ENCODE data around the gene AHSG. TPM values are rescaled to one million over a fixed set of nuclear protein-coding genes. Genes with fewer than 3 reads are reported as not detected.
A peak's percentile ranks its signal among the peaks of the same experiment; 100 is the strongest.

Gene AHSG
- total and polyA plus RNA-seq, 2 experiments from 2014 or later: 0.10 to 0.18 TPM

GRCh38 chr3:186639778-186640472 is 27.1 kb downstream of the AHSG start, which contains the start of gene FETUB (continued):
- TF ChIP-seq EZH2phosphoT487 (IDR thresholded peaks at IDR 0.05; ENCODE audit: unreplicated experiment): no peak
- no peak for TF ChIP-seq STAT1 (IDR thresholded peaks at IDR 0.05; ENCODE audit: unreplicated experiment)
- TF ChIP-seq, protein P1, sequence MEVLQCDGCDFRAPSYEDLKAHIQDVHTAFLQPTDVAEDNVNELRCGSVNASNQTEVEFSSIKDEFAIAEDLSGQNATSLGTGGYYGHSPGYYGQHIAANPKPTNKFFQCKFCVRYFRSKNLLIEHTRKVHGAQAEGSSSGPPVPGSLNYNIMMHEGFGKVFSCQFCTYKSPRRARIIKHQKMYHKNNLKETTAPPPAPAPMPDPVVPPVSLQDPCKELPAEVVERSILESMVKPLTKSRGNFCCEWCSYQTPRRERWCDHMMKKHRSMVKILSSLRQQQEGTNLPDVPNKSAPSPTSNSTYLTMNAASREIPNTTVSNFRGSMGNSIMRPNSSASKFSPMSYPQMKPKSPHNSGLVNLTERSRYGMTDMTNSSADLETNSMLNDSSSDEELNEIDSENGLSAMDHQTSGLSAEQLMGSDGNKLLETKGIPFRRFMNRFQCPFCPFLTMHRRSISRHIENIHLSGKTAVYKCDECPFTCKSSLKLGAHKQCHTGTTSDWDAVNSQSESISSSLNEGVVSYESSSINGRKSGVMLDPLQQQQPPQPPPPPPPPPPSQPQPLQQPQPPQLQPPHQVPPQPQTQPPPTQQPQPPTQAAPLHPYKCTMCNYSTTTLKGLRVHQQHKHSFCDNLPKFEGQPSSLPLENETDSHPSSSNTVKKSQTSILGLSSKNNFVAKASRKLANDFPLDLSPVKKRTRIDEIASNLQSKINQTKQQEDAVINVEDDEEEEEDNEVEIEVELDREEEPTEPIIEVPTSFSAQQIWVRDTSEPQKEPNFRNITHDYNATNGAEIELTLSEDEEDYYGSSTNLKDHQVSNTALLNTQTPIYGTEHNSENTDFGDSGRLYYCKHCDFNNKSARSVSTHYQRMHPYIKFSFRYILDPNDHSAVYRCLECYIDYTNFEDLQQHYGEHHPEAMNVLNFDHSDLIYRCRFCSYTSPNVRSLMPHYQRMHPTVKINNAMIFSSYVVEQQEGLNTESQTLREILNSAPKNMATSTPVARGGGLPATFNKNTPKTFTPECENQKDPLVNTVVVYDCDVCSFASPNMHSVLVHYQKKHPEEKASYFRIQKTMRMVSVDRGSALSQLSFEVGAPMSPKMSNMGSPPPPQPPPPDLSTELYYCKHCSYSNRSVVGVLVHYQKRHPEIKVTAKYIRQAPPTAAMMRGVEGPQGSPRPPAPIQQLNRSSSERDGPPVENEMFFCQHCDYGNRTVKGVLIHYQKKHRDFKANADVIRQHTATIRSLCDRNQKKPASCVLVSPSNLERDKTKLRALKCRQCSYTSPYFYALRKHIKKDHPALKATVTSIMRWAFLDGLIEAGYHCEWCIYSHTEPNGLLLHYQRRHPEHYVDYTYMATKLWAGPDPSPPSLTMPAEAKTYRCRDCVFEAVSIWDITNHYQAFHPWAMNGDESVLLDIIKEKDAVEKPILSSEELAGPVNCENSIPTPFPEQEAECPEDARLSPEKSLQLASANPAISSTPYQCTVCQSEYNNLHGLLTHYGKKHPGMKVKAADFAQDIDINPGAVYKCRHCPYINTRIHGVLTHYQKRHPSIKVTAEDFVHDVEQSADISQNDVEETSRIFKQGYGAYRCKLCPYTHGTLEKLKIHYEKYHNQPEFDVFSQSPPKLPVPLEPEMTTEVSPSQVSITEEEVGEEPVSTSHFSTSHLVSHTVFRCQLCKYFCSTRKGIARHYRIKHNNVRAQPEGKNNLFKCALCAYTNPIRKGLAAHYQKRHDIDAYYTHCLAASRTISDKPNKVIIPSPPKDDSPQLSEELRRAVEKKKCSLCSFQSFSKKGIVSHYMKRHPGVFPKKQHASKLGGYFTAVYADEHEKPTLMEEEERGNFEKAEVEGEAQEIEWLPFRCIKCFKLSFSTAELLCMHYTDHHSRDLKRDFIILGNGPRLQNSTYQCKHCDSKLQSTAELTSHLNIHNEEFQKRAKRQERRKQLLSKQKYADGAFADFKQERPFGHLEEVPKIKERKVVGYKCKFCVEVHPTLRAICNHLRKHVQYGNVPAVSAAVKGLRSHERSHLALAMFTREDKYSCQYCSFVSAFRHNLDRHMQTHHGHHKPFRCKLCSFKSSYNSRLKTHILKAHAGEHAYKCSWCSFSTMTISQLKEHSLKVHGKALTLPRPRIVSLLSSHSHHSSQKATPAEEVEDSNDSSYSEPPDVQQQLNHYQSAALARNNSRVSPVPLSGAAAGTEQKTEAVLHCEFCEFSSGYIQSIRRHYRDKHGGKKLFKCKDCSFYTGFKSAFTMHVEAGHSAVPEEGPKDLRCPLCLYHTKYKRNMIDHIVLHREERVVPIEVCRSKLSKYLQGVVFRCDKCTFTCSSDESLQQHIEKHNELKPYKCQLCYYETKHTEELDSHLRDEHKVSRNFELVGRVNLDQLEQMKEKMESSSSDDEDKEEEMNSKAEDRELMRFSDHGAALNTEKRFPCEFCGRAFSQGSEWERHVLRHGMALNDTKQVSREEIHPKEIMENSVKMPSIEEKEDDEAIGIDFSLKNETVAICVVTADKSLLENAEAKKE (CRISPR knock-in tag; IDR thresholded peaks at IDR 0.05): no peak
- no peak for TF ChIP-seq ZNF331 (CRISPR knock-in tag; IDR thresholded peaks at IDR 0.05; ENCODE audit: low read depth)

DNA sequence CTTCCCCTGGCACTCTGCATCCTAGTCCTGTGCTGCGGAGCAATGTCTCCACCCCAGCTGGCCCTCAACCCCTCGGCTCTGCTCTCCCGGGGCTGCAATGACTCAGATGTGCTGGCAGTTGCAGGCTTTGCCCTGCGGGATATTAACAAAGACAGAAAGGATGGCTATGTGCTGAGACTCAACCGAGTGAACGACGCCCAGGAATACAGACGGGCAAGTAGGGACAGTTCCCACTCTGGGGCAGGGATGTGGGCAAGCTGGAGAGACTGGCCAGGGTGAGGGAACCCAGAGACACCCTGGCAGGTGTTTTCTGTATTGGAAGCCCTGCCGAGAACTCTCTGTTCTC is 27.6 kb downstream of the AHSG start:
- Histone ChIP-seq H3K27ac (ENCODE audit: low read depth) (no peak overlapping the region), H4K20me1 (replicated peaks; ENCODE audit: insufficient read depth) (no peaks in the 10 kb centered on the region), H2AFZ (peak overlapping the region; percentile 96), H3K9me2 (ENCODE audit: insufficient read depth) (no peaks in the 10 kb centered on the region), H3K36me3 (ENCODE audit: insufficient read depth) (no peaks in the 10 kb centered on the region), H3K27me3 (ENCODE audit: insufficient read depth) (no peaks in the 10 kb centered on the region), H3F3A (replicated peaks; ENCODE audit: low read depth) (no peaks in the 10 kb centered on the region), H3K4me3 (no peak overlapping the region), H3K4me2 (0 out of 2 replicates have a peak overlapping the region, but pooled peaks have one; percentile 53), H3K79me2 (replicated peaks; ENCODE audit: insufficient read depth) (no peaks in the 10 kb centered on the region), H3K4me1 (ENCODE audit: insufficient read depth) (peaks cover 33% of the 10 kb centered on the region)
- peaks cover 3% of the 10 kb centered on the region for H3K27me3 Mint-ChIP-seq (ENCODE audit: insufficient read depth, low read depth, poor library complexity)
- H3K36me3 Mint-ChIP-seq (ENCODE audit: low read depth): no peaks in the 10 kb centered on the region
- ATAC-seq (peak; percentile 90), DNase-seq (ENCODE audit: low spot score) (peak; percentile 37)
- TF ChIP-seq, protein P2, sequence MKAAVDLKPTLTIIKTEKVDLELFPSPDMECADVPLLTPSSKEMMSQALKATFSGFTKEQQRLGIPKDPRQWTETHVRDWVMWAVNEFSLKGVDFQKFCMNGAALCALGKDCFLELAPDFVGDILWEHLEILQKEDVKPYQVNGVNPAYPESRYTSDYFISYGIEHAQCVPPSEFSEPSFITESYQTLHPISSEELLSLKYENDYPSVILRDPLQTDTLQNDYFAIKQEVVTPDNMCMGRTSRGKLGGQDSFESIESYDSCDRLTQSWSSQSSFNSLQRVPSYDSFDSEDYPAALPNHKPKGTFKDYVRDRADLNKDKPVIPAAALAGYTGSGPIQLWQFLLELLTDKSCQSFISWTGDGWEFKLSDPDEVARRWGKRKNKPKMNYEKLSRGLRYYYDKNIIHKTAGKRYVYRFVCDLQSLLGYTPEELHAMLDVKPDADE (IDR thresholded peaks at IDR 0.05): no peak
- TF ChIP-seq ZNF331 (CRISPR knock-in tag; IDR thresholded peaks at IDR 0.05; ENCODE audit: low read depth) (no peak), NANOG (IDR thresholded peaks at IDR 0.05; ENCODE audit: borderline replicate concordance) (no peak), REST (IDR thresholded peaks at IDR 0.05; ENCODE audit: unreplicated experiment) (no peak), STAT1 (IDR thresholded peaks at IDR 0.05; ENCODE audit: unreplicated experiment) (no peak), EZH2 (IDR thresholded peaks at IDR 0.05; ENCODE audit: low read depth, unreplicated experiment) (no peak), ZNF114 (CRISPR knock-in tag; IDR thresholded peaks at IDR 0.05) (no peak)
- TF ChIP-seq, protein P3, sequence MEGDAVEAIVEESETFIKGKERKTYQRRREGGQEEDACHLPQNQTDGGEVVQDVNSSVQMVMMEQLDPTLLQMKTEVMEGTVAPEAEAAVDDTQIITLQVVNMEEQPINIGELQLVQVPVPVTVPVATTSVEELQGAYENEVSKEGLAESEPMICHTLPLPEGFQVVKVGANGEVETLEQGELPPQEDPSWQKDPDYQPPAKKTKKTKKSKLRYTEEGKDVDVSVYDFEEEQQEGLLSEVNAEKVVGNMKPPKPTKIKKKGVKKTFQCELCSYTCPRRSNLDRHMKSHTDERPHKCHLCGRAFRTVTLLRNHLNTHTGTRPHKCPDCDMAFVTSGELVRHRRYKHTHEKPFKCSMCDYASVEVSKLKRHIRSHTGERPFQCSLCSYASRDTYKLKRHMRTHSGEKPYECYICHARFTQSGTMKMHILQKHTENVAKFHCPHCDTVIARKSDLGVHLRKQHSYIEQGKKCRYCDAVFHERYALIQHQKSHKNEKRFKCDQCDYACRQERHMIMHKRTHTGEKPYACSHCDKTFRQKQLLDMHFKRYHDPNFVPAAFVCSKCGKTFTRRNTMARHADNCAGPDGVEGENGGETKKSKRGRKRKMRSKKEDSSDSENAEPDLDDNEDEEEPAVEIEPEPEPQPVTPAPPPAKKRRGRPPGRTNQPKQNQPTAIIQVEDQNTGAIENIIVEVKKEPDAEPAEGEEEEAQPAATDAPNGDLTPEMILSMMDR (conservative IDR thresholded peaks at IDR 0.05; ENCODE audit: low read depth in 2 of 2): no peak
- H3K4me3 Mint-ChIP-seq: no peak overlapping the region
- H3K27ac Mint-ChIP-seq: no peak overlapping the region
- peaks cover 29% of the 10 kb centered on the region for H3K4me1 Mint-ChIP-seq
- H3K9me3 Mint-ChIP-seq: no peaks in the 10 kb centered on the region
